Left lobe of liver (tissue), 2 donors: ENCODE measurements around the gene XCR1. TPM values are rescaled to one million over a fixed set of nuclear protein-coding genes. Genes with fewer than 3 reads are reported as not detected.
"Not testable (repeated sequence)": the region's sequence is repeated elsewhere in the genome, so short reads cannot be mapped to it uniquely, and the experiment has no call there.

ENCODE experiments used
- ATAC-seq: fragments of 200-7000 bp; cut with Tn5 transposase; one replicate; pipeline ENCODE4 v1.9.1; 2020; ENCODE audit warnings: mild to moderate bottlenecking, moderate library complexity
- DNase-seq: peaks from one replicate; pipeline ENCODE4 v3.0.0-alpha.2; 2020; ENCODE audit warnings: low spot score
- total RNA-seq: library from RNA; stranded (reverse); gene quantifications from one replicate; pipeline ENCODE4 v1.2.1, GENCODE V29; 2021
- donor health status: DM: no; HTN: no; CAD: no; lungs with moderate emphysema.
- donor health status: DM: no; HTN: yes; CAD: no.

Gene XCR1
- total RNA-seq, 1 donor from 2014 or later, result not detected

DNA sequence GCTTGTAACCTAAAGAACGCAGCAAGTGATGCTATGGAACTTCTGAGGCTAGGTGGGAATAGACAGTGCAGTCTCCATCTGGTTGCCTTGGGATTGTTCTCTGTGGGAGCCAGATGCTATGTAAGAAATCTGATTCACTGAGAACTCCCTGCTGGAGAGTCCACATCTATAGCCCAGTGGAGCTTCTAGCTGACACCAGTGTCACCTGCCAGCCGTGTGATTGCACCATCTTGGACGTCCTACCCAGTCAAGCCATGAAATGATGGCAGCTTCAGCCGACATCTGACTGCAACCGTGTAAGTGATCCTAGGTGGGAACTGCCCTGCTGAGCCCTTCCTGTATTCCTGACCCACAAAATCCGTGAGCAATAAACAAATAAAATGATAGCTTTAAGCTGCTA lies 19.2 kb downstream of the XCR1 start:
- DNase-seq (no peak), ATAC-seq (no peak)

DNA sequence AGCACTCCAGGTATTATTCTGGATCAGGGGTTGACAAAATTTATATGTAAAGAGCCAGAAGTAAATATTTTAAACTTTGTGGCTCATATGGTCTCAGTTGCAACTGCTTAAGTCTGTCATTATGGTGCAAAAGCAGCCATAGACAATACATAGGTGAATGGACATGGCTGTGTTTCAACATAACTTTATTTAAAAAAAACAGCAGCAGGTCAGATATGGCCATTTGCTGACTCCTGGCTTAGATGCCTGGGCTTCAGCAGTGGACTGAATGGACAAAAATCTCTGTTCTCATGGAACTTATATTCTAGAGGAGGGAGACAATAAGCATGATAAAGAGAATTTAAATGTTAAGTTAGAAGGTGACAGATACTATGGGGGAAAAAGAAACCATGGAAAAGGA lies 20.0 kb downstream of the XCR1 start:
- no peak for DNase-seq
- no peak for ATAC-seq

DNA sequence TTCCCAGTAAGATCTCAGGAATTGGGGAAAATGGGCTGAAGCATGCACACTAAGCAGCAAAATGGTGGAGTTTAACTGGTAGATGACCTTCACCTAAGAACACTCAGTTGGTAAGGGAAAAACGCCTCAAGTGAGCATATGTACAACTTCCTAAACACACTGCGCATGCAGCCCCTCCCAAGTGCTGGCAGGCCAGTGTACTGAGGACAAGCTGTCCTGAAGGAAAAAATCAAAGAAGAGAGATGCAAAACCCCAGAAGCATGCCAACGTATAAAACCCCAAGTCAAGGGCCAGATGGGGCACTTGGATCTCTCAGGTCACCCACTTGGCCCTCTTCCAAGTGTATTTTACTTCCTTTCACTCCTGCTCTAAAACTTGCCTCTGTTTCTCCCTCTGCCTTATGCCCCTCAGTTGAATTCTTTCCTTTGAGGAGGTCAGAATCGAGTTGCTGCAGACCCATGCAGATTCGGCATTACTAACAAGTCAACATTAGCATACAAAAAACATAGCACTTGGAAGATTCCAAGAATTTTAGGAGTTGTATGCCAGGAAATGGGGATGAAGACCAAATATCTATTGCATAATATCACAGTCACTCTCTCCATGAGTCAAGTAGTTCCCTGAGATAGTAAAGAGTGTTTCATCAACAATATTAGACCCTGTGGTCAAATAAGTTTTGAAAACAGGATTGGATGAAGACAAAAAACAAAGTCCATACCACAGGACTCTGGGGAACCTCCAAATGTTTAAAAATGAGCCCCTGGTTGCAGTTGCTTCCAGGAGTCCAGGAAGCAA lies 20.8 kb downstream of the XCR1 start:
- DNase-seq (no peak), ATAC-seq (peak; percentile 66)

DNA sequence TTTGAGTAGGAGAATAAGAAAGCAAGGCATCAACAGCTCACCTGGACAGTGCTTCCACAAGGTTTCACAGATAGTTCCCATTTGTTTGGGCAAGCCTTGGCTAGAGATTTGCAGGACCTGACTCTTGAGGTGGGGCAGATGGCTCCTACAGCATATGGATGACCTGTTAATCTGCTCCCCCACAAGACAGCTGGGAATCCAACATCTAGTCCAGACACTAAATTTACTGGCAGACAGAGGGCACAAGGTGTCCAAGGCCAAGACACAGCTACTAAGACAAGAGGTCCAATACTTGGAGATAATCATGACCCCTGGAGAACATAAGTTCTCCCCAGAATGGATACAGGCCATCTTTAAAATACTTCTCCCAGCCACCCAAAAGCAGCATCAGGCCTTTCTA lies 23.6 kb downstream of the XCR1 start:
- not testable (repeated sequence) for ATAC-seq, DNase-seq

DNA sequence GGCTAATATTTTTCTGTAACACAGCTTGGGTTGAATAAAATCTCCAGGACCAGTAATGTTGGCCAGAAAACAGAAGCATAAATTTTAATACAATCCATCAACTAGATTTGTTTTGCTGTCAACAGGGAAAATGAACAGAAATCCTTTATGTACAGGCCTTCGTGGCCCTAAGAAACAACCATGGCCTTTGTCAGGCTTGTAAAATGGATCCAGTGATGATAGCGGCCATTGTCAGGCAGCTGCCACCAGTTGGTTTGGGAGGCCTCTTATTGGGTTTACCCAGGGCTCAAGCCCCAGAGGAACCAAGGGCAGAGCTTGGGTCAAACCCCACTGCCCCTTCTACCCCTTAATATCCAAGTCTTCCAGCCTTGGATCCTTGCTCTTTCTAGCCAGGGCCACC lies 26.1 kb downstream of the XCR1 start:
- ATAC-seq, result no peak
- no peak for DNase-seq

DNA sequence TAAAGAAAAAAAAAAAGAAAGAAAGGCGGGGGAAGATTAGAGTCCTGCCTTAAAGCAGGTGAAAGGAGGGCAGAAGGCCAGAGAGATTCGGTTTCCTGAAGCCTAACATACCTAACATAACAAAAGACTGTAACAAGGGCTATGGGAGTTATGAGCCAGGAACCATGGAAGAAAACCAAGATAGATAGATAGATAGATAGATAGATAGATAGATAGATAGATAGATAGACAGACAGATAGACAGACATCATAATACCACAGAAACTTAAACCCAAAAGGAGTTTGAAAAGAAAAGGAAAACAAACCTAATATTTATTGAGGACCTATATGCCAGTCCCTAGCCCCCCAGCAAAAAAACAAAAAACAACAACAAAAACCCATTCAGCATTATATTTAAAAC lies 29.3 kb downstream of the XCR1 start:
- no peak for DNase-seq
- no peak for ATAC-seq

DNA sequence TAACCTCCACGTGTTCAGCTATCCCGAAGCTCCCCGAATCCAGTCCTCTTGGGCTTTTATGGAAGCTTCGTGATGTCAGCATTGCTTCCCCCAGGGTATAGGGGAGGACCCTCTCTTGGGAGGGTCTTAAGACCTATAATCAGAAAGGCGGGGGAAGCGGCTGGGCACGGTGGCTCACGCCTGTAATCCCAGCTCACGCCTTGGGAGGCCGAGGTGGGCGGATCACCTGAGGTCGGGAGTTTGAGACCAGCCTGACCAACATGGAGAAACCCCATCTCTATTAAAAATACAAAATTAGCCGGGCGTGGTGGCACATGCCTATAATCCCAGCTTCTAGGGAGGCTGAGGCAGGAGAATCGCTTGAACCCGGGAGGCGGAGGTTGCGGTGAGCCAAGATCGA lies 29.8 kb downstream of the XCR1 start:
- not testable (repeated sequence) for DNase-seq, ATAC-seq

DNA sequence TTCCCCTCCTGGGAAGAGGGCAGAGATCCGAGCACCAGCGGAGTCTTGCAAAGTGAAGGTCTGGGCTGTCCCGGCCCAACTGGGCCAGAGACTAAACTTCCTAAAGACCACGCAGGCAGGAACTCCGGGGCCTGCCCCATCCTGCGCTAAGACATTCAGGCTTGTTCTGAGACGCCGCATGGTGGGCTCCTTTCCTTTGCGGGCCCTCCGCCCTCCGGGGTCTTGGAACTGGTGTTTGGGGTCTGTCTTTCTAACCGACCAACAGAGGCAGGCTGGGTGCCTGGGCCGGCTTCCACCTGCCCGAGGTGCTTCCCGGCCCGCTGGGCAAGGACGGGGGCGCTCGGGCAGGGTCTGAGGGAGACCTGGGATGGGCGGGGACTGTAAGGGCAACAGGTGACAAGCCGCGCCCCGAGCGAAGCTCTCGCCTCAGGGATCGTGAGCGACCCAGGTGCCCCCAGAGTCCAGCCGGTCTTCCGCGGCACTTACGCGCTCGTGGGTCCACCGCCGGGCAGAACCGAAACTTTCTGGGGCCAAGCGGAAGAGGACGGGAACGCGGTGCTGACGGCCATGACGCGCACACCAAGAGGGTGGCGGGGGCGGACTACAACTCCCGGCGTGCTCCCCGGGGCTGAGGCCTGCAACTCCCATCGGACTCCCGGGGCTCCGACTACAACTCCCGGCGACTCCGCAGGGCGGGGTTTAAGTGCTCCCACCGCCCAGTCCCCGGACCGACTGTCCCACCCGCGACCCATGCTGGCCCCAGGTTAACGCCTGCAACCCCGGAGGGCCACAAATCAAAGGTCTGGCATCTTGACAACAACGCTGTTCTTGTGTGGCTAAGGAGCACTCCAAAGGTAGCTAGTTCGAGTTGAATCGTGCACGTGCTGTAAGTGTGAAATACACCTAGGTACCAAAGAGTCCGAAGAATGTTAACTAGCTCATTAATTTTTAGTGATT lies 31.8 kb downstream of the XCR1 start, which contains the start of gene FYCO1:
TSS of gene FYCO1 (minus strand) at position 589 of the 957 bp plus-strand sequence. CDS start 10,914 bp downstream, outside the sequence.
- DNase-seq, result peak; percentile 94
- ATAC-seq, result peak; percentile 95

DNA sequence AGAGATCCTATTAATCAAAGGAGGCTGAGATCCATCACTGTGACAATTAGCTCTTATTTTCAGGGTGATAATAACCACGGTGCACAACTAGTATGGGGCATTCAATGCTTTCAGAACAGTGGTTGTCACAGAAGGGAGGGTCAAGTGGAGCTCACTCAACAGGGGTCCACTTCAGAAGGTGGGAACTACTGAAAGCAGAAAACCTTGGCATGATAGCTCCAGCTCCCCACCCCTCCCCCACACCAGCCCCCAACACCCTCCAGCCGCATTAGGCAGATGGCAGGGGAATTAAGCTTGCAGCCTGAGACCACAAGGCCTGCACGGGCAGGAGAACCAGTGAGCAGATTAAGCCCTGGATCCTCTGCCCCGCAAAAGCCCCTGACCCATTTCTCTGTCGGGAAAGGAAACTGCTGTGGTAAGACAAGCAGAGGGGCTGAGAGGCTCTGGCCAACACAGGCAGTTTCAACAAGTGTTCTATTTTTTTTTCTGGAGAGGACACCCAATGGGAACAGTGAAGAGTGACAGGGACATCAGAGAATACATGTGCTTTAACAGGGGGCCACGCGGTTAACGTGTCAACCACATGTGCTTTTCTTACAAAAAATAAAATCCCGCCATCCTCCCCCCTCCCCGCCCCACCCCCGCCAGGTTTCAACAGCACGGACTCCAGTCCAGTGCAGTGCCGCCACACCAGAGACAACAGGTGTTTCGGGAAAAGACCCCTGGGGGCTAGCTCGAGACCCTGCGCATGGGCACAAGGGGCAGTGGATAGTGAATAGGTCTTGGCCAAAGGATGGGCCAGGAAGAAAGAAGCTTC lies 32.7 kb downstream of the XCR1 start:
- ATAC-seq (peak; percentile 54), DNase-seq (no peak)

DNA sequence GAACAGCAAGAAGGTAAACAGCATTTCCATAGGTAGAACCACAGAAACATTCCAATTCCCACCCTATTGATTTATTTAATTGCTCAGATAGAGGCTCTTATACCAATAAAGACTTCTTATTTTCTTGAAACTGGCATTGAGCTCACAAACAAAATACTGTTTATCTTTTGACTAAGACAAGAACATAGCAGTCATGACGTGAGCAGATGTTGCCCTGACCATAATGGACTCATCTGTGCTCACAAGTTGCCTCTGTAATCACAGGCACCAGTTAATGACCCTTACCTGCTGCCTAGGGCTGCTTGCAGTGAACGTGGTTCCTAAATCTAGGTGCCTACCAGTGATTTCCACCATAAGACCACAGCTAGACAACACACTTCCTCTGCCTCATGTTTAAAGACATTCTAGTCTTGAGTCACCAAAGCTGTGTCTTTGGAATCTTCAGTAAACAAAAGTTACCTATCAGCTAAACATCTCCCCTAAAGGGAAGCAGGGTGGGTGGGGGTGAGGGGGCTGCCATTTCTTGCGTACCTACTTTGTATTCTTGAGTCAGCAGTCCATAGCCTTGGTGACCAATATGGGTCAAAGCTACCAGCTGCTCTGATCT lies 33.8 kb downstream of the XCR1 start:
- ATAC-seq, result no peak
- DNase-seq, result no peak

DNA sequence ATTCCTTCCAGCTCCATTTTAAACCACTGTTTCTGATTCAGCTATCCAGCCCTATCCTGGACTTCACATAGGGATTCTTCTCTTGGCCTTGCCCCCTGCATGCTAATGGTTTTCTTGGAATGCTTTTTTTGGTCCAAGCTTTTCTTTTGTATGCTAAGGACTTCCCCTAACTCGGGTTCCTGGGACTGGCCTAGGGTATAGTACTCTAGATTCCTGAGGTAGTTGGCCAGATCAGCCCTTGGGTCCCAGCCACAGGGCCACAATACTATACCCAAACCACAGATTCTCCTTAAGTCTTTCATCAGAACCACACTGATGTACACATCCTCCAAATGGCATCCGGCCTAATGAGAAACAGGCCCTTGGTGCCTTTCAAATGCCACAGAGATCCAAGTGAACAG lies 34.5 kb downstream of the XCR1 start:
- ATAC-seq, result no peak
- DNase-seq, result no peak

DNA sequence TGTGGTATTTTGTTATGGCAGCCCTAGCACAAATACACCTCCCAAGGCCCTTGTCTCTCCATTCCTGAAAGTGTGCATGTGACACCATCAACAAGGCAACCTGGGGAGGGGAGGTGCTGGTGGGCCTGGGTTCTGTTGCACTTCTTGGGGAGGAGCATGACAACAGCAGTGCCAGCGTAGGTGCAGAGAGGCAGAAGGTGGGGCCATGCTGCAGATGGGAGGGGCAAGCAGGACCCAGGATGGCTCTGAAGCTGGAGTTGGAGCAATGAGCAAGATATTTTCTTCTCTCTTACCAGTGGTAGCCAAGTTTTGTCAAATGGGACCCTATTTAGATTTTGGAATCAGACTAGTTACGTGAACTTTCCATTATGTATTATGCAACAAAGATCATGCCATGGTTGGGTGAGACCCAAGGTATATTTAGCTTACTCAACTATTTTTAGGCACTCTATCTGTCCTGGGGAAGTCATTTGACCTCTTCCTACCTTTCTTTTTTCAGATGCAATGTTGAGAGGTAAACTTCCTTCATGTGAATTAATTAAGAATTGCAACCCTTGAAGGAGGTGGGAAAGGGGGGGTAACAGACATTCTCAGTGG lies 35.1 kb downstream of the XCR1 start:
- ATAC-seq, result peak; percentile 8
- DNase-seq, result no peak

DNA sequence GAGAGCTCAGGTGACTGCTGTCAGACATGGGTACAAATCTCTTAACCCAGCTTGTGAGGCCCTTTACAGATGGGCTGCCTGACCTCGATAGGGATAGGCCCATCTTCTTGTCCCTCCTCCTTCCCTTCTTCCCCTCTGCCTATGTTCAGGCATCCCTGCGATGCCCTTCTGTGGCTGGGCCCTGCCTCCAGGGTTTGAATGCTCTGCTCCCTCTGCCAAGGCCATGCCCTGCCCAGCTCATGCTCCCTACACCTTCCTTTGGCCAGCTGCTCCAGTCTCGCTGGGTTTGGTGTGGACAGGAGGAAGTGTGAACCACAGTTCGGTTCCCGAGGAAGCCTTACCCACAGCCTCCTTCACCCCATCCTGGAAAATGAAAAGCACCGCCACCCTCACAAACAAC lies 35.9 kb downstream of the XCR1 start:
- no peak for DNase-seq
- no peak for ATAC-seq

DNA sequence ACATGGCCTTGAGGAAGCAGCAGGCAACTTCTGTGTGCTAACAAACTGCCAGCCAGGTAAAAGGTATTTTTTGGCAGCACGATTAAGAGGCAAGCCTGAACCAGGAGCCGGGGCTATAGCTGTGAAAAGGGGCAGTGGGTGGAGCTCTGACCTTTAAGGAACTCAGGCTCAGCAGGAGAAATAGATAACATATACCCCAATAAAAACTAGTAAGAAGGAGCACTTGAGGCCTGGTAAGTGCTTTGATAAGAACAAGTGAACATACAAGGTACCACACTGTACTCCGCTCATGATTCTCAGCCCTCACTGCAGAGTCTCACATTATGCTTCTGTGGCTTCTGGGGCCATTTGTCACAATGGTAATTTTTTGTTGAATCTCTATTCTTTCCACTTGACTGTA lies 37.1 kb downstream of the XCR1 start:
- DNase-seq (no peak), ATAC-seq (no peak)

DNA sequence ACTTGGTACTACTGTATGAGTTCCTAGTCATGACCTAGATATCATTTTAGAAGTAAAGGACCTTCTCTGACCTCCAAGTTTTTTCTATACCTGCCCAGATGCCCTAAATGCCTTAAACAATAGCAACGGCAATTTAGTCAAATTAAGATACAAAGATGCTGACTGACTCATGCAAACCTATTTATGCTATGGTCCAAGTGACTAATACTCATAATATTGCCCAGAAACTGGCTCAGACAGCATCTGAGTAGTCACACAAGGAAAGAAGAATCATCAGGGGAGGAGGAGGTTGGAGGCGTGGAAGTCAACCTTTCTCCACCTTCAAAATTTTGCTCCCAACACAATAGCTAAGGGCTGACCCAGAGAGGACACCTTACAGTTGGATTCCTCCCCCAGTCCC lies 38.5 kb downstream of the XCR1 start:
- DNase-seq (no peak), ATAC-seq (no peak)

DNA sequence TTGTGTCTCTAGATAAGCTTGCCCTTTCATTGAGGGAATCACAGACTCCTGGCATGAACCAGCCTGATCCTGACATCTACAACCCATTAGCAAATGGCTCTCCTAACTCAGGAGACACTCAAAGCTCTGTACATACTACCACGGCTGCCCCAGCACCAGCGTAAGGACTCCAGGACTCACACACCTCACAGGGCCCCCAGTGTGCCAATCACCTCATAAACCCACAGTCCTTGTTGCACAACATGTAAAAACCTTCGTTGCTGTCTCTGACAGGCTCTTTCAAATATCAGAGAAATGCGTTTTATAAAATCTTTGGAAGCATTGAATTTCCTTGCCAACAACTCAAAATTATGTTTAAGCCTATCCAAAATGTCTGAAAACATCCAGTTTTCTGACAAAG lies 38.9 kb downstream of the XCR1 start:
- DNase-seq, result no peak
- ATAC-seq, result peak; percentile 5

DNA sequence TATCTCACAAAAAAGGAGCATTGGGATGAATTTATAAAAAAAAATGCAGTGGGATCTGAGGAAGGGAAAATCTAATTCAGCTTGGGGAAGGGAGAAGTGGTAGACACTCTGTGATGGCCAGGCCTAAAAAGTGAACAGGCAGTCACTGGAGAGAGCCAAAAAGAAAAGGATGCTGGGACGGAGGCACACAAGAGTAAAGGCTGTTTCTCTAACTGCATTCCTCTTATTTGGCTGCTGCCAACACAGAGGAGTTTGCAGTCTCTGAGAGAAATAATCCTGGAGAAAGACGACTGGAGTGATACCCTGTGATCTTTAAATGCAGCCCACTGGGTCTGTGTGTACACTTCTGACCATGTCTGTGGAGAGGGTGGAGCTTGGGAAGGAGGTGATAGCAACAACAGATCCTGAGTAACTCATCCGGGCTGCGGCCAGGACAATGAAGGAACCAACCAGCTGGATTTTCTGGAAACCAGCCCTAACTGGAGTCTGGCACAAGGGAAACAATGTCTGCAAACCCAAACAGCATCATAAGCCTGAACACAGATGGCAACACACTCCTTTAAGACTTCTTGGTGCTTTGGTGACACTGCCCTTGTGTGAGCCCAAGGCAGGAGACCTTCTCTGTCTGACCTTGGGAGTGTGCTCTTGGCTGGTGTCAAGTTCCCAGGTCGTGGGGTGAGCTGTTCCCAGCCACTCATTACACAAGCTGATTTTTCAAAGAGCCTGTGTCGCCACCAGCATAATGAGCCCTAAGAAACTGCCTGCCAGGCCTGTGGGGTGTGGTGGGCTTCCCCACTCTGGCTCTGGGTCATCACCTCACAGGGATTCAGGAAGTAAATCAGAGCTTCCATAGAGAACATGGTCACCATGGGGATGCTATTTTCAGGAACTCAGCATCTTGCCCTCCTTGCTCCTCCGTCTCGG lies 39.7 kb downstream of the XCR1 start:
- ATAC-seq (no peak), DNase-seq (no peak)

DNA sequence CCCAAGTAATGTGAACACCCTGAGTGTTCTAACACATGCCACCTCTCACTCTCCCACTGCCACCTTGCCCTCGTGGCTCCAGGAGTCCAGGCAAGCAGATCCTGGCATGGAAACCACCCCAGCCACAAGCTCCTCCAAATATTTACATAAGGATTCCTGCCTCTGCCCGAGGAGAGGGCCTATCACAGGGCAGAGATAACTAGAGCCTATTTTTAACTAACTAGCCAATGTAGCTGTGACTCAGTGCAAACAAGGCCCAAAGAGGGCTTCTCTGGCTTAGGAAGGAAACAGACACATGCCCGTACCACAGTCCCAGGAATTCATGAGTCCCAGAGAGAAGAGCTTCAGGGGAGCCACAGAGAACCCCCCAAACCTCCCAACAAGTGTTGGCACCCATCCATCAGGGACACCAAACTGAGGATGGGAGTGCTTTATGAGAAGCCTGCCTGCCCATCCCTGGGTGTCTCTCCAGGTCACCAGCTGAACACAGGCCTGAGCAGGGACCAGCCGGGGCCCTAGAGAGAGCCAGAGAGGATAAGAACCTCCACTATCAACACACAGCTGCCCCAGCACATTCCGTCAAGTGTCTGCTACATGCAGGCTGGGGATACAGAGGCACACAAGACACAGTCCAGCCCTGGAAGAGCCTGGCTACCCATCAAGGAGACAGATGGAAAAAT lies 40.8 kb downstream of the XCR1 start:
- ATAC-seq (peak; percentile 90), DNase-seq (peak; percentile 86)
